Measurements from ENCODE around the gene TRAFD1.

Gene TRAFD1

DNA sequence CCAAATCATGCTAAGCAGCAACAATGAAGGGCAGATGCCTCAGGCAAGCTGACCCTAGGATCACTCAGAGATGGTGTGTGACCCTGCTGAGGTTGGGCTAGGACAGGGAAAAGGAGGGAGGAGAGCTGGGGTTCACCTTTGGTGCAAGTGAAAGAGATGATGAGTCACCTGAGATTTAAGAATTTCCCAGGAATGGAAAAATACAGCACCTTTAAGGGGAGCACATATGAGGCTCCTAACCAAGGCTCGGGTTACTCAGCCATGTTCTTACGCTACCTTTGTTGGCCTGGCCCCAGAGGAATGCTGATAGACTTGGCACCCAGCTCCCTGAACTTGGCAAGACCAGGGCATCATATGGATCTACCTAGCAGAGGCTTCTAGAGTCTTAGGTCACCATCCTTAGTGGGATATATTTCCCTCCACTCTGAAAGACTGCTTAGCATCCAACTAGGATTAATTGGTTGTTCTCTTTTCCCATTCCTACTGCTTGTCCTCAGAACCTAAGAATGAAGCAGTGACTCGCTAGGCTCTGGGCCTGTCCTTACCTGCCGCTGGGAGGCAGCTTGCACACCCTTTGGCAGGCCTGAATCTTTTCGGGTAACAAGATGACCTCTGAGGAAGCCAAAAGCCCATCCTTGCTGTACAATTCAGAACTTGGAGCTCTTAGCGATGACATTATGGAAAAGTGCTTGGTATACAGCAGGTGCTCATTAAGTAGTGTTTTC lies 12.8 kb upstream of the TRAFD1 start:
- Histone ChIP-seq H3K27ac (peak overlapping the region in 18 of 21 experiments; percentile 4 to 74 (median 46)), H3K4me3 (no peak overlapping the region)

DNA sequence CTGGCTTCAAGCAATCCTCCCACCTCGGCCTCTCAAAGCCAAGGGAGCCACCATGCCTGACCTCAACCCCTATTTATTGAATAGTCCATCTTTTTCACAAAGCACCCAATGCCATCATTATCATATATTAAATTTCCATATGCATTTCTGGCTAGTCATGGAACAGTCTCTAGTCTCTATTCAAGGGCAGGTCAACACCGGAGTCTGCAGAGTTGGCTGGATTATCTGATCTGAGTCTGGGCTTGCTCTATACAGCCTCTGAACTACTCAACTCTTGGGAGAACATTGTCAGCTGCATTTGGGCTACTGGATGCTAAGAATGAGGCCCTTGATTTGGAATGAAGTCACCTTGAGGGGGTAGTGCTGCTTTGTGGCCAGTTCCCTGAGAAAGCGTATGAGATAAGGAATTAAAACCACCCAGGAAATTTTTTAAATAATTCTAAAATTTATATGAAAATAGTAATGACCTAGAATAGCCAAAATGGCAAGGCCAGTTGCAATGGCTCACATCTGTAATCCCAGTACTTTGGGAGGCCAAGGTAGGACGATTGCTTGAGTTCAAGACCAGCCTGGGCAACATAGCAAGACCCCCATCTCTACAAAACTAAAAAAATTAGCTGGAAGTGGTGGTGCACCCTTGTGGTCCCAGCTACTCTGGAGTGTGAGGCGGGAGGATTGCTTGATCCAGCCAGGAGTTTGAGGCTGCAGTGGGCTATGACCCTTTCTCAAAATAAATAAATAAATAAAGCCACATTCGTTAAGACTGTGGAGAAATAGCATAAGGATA lies 9.9 kb upstream of the TRAFD1 start:
- H3K27ac ChIP-seq, result peak overlapping the region in 1 of 21 experiments; percentile 59
- no peak overlapping the region for H3K4me3 ChIP-seq

DNA sequence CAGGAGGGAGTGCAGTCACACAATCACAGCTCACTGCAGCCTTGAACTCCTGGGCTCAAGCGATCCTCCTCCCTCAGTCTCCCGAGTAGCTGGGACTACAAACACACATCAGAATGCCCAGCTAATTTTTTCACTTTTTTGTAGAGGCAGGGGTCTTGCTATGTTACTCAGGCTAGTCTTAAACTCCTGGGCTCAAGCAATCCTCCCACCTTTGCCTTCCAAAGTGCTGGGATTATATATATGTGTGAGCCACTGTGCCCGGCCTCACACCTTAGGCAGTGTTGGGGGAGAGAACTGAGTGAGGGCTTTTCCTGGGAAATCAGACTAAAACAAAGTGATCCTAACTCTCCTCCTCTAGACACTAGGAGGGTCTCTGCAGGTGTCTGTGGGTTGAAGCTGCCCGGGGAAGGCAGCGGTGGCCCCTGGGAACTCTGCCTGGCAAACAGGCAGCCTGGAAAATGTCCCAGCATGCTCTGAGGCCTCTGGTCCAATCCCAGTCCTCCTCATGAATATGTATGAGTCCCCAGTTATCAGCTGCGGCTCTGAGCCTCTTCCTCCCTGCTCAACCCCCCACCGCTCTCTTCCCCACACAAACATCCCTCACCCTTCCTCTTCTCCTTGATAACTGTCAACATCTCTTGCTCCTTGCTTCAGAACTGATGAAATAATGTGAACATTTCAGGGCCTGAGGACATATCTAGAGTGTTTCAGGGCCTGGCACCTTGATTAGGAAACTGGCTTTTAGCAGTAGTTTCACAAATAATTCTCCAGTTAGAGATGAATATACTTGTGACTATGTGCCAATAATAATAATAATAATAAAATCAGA lies 8.9 kb upstream of the TRAFD1 start:
- peak overlapping the region in 14 of 21 experiments; percentile 7 to 70 (median 52) for H3K27ac ChIP-seq
- H3K4me3 ChIP-seq, result no peak overlapping the region

DNA sequence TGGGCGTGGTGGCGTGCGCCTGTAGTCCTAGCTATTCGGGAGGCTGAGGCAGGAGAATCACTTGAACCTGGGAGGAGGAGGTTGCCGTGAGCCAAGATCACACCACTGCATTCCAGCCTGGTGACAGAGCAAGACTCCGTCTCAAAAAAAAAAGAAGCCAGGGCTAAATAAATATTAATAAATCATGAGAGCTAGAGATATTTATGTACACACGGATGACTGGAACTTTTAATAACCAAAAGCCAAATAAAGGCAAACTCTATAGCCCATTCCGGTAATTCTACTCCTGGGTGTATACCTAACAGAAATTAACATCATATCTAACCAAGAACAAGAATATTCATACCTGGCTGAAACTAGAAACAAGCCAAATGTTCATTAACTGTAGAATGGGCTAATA lies 7.7 kb upstream of the TRAFD1 start:
- Histone ChIP-seq H3K4me3 (no peak overlapping the region), H3K27ac (peak overlapping the region in 2 of 21 experiments; percentile 7 to 55)

DNA sequence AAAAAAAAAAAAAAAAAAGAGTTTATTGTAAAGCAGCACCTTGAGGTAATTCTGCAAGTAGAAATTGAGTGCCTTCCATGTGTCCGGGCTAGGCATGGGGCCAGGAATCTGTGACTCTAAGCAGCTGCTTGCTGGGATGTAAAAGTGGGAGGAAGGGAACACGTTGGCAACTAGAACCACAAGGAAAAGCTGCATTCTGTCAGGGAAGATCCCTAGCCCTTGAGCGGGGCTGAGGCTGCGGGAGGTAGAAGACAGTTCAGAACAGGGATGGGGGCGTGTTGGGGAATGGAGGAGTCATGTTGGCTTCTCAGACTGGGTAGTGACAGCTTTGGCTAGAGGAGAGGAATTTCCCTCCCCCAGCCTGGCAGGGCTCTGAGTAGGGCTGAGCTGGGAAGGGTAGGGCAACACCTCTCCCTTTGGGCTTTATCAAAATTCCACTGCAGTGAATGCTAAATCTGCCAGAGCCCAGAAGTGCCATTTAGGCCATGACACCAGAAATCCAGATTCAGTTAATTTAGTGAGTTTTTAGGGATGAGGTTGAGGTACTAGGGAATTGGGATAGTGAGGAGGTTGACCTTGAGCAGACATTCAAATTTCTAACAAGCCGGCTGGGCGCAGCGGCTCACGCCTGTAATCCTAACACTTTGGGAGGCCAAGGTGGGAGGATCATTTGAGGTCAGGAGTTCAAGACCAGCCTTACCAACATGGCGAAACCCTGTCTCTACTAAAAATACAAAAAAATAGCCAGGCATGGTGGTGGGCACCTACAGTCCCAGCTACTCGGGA lies 3.4 kb upstream of the TRAFD1 start:
- Histone ChIP-seq H3K27ac (peak overlapping the region in 12 of 21 experiments; percentile 16 to 78 (median 61)), H3K4me3 (no peak overlapping the region)

DNA sequence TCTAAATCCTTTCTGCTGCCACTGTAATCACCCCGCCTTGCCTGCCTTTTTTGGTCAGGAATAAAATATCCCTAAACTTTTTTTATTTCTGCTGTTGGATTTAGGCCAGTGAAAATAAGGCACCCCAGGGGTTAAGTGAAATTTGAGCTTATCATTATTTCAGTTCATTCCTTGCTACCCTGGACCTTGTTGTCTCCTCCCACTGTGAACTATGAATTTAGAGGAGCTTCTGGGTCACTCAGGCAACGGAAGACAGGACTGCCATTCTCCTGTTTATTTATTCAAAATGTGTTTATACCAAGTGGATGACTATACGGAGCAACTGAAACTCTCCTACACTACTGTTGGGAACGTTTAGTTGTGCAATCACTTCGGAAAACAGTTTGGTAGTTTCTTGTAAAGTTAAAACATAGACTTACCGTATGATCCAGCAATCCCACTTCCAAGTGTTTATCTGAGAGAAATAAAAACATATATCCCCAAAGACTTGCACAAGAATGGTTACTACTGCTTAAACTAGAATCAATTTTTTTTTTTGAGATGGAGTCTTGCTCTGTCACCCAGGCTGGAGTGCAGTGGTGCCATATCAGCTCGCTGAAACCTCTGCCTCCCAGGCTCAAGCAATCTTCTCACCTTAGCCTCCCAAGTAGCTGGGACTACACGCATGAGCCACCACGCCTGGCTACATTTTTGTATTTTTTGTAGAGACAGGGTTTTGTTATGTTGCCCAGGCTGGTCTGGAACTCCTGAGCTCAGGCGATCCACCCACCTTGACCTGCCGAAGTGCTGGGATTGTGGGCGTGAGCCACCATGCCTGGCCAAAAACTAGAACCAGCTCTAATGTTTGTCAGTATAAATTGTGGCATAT lies 2.3 kb upstream of the TRAFD1 start:
- no peak overlapping the region for H3K4me3 ChIP-seq
- H3K27ac ChIP-seq, result peak overlapping the region in 9 of 21 experiments; percentile 44 to 78 (median 68)

DNA sequence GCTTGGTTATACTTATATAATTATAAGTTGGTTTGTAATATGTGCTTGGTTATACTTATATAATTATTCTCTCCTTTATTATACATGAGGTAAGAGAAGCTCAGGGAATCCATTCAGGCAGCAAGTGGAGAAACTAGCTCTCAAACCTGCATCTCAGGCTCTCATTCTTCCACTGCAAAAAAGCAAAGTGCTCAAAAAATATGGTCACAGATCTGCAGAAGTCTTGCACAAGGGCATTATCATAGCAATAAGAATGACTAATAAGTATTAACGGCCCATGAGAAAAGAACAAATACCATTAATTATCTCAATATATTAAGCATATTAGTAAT lies 476 bp upstream of the TRAFD1 start:
- no peak overlapping the region for H3K4me3 ChIP-seq
- peak overlapping the region in 3 of 21 experiments; percentile 26 to 95 (median 93) for H3K27ac ChIP-seq

DNA sequence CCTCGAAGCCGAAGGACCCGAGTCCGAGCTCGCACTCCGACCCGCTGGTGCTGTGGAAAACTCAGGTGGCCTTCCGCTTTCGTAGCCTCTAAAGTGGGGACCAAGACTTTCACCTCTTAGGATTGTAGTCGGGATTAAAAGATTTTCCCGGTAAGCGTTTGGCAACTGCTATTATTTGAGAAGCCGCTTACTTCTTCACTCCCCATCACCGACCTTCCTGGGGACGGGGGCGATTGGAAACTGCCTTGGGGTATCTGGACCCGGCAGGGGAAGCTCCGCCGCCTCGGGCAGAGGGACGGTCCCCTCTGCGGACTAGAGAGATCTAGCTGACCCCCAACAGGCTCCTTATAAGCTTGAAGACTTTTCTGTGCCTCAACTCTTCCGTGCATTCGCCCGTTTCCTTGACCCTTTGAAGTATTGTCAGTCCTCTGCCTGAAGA lies 659 bp downstream of the TRAFD1 start:
- Histone ChIP-seq H3K27ac (peak overlapping the region; percentile 83 to 99 (median 93)), H3K4me3 (peak overlapping the region; percentile 80 to 96 (median 89))

DNA sequence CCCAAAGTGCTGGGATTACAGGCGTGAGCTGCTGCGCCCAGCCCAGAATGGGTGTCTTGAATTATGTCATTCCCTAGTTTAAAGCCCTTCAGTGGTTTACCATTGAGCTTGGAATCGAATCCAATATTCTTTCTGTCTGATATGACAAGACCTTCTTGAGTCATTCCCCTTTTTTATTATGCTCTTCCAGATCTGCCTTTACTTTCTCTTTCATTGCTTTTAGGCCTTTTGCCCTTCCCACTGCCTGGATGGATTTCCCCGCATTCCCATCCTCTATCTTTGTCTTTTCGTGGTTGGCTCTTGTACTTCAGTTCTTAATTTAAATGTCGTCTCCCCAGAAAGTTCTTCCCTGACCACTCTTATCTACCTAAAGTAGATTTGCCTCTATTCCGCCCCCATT lies 1.6 kb downstream of the TRAFD1 start:
- Histone ChIP-seq H3K4me3 (peak overlapping the region in 5 of 7 experiments; percentile 81 to 94 (median 89)), H3K27ac (peak overlapping the region in 11 of 21 experiments; percentile 29 to 99 (median 94))

DNA sequence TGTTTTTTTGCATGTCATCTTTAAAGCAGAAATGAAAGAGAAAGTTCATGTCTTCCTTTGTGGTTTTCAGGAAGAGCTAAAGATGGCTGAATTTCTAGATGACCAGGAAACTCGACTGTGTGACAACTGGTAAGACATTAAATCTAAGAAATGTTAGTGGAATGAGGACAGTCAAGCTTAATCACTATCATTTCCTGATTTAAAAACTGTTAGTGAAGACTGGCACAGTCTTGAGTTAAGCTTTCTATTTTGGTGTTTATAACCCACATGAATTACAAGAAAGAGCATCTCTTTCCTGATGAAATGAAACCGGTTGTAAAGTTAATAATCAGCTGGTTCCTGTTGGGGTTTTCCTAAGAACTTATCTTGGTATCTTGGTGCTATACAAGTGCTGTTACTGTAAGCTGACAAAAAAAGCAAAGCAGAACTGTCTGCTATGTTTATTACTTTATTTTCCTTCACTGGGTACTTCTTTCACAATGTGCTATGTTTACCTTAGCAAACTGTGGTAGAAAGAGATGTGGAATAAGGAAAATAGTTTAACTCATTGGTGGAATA lies 5.2 kb downstream of the TRAFD1 start:
- Histone ChIP-seq H3K27ac (peak overlapping the region in 20 of 21 experiments; percentile 16 to 99 (median 71)), H3K4me3 (peak overlapping the region in 2 of 7 experiments; percentile 3 to 10)

DNA sequence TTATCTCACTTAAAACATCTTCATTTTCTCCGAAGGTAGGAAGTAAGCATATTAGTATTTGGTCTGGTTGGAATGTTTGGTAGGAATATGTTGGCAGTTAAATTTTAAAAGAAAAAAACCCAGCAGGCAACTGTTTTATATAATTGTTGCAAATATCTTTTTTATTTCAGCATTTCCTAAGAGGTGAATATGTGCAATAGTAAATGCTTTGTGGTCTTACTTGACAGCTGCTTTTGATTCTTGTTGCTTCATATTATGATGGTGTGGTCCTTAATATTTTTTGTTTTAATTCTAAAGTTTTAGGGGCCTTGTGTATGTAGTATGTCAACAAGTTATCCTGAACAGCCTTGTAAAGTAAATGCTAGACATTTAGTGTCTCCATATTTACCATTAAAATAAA lies 6.3 kb downstream of the TRAFD1 start:
- peak overlapping the region in 12 of 21 experiments; percentile 37 to 99 (median 80) for H3K27ac ChIP-seq
- no peak overlapping the region for H3K4me3 ChIP-seq

DNA sequence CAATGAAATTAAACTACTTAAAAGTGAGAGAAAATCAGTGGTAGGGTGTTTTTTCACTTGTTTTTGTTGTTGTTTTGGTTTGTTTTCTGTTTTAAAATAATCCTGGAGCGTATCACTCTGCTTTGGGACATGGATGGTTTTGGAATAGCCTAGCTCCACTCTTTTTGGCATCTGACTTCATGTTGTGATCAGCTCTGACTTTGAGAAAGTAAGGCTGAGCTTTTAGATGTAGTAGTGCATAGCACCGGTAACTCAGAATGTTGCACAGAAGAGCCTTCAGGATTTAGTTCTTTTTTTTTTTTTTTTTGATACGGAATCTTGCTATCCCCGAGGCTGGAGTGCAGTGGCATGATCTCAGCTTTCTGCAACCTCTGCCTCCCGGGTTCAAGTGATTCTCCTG lies 8.1 kb downstream of the TRAFD1 start:
- Histone ChIP-seq H3K4me3 (no peak overlapping the region), H3K27ac (peak overlapping the region in 4 of 21 experiments; percentile 22 to 60 (median 38))

DNA sequence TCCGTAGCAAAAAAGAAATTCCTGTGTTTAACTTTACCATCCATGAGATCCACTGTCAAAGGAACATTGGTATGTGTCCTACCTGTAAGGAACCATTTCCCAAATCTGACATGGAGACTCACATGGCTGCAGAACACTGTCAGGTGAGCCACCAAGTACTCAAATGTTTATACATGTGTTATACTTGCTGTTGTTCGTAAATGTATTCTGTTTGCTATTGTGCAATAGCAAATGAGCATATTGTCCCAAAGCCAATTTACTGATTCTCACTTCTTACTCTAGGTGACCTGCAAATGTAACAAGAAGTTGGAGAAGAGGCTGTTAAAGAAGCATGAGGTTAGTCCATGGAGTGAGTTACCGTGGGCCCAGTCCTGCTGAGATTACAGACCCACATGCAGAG lies 9.4 kb downstream of the TRAFD1 start:
- Histone ChIP-seq H3K4me3 (no peak overlapping the region), H3K27ac (peak overlapping the region in 1 of 21 experiments; percentile 49)

DNA sequence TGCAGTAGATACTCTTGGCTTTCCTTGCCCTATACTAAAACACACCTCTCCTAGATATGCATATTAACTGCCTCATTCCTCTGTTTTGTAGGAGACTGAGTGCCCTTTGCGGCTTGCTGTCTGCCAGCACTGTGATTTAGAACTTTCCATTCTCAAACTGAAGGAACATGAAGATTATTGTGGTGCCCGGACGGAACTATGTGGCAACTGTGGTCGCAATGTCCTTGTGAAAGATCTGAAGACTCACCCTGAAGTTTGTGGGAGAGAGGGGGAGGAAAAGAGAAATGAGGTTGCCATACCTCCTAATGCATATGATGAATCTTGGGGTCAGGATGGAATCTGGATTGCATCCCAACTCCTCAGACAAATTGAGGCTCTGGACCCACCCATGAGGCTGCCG lies 15.4 kb downstream of the TRAFD1 start:
- no peak overlapping the region for H3K27ac ChIP-seq

DNA sequence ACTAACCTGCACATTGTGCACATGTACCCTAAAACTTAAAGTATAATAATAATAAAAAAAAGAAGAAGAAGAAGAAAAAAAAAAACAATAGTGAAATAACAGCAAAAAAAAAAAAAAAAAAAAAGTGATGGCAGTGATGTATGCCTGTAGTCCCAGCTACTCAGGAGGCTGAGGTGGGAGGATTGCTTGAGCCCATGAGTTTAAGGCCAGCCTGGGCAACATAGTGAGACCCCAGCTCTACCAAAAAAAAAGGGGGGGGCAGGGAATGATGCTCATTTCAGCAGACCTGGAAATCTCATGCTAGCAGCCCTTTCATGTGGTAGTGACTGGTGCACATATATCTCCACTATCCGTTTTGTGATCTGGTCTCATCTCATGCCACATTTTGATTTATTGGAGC lies 20.8 kb downstream of the TRAFD1 start:
- no peak overlapping the region for H3K4me3 ChIP-seq
- H3K27ac ChIP-seq, result no peak overlapping the region

More for the DNA sequence above, 15.4 kb downstream of the TRAFD1 start:
- H3K4me3 ChIP-seq, result no peak overlapping the region

DNA sequence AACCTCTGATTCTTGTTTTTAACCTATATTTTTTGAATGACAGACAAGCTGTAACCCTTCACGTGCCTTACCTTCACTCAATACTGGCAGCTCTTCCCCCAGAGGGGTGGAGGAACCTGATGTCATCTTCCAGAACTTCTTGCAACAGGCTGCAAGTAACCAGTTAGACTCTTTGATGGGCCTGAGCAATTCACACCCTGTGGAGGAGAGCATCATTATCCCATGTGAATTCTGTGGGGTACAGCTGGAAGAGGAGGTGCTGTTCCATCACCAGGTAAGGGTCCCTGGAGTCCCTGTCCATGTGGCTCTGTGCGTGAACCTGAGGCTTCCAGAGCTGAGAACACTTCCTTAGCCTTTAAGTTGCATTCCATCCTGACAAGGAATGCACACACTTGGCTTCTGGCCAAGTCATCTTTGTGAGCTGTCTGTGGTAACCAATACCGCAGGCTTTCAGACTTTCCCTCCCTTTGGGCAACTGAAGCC lies 22.7 kb downstream of the TRAFD1 start:
- Histone ChIP-seq H3K4me3 (no peak overlapping the region), H3K27ac (no peak overlapping the region)

DNA sequence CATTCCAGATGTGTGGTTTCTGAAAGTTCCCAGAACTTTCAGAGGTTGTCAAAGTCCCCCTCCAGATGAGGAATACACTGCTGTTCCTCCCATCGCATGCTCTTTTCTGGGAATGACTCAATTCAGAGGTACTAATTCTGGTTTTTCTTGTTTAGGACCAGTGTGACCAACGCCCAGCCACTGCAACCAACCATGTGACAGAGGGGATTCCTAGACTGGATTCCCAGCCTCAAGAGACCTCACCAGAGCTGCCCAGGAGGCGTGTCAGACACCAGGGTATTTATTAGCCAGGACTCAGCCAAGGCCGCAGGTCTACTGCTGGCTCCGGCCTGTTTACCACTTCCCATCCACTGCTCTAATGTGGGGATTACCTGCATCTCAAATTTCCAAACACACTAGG lies 24.2 kb downstream of the TRAFD1 start:
- Histone ChIP-seq H3K27ac (peak overlapping the region in 1 of 21 experiments; percentile 11), H3K4me3 (no peak overlapping the region)

Data from skin epidermis (tissue), 12 donors.